ENCODE data around the gene ITCH.

DNA sequence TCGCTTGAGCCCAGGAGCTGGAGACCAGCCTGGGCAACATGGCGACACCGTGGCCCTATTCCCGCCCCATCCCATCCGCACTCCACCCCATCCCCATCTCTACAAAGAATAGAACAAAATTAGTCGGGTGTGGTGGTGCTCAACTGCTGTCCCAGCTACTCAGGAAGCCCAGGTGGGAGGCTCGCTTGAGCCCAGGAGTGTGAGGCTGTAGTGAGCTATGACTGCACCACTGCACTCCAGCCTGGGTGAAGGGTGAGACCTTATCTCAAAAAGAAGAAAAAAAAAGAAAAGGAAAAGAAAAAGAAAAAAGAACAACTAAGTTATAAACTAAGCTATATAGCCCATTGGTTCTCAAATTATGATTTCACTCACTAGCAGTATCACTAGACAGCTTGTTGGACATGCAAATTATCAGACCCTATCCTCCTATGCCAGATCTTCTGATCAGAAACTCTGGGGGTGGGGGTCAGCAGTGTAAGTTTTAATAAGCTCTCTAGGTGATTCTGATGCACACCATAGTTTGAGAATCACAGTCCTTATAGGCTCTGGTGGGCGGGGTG is 491 bp upstream of the ITCH start:
- no peak for TF ChIP-seq POLR2AphosphoS5 (IDR thresholded peaks at IDR 0.05; ENCODE audit: low read depth, low read length)
- no peak for TF ChIP-seq POLR2A (IDR thresholded peaks at IDR 0.05; ENCODE audit: low read depth, low read length)
